HCT116 (cell line): ENCODE measurements around the gene ZNF780B. TPM values are rescaled to one million over a fixed set of nuclear protein-coding genes. Genes with fewer than 3 reads are reported as not detected.

Source experiments
- ATAC-seq: fragments of 200-7000 bp; cut with Tn5 transposase; 2 replicates; pipeline ENCODE4 v1.9.1; 2020; ENCODE audit warnings: mild to moderate bottlenecking, moderate library complexity
- BruUV-seq: library from RNA; stranded (reverse); fragments of 400-500 nt; replicated peaks from 2 replicates; lab custom pipeline; 2021; lab: Mats Ljungman, UMichigan
- CTCF ChIA-PET: fragments of 300-600 bp; sonication (Branson Sonifier 250); formaldehyde crosslinking; loops from one replicate; lab custom pipeline; 2021; ENCODE audit warnings: antibody characterized with exemption; lab: Charles Lee
- POLR2A ChIA-PET: fragments of 300-600, 350-600 bp; sonication (Branson Sonifier 250); formaldehyde crosslinking; loops from one replicate; lab custom pipeline; 2021; ENCODE audit warnings: antibody characterized with exemption; lab: Charles Lee
- RAD21 ChIA-PET, 2 experiments: fragments of 300-600 bp; sonication (Branson Sonifier 250); formaldehyde crosslinking; loops; one replicate each; lab custom pipeline; 2023; ENCODE audit warnings: low total read pairs in 2 of 2; ENCODE audit not compliant: uncharacterized antibody in 2 of 2, unreplicated experiment in 2 of 2, low non-redundant PET in 1 of 2; lab: Charles Lee
- DNase-seq: peaks from one replicate; pipeline ENCODE4 v3.0.0-alpha.2; 2010; ENCODE audit warnings: low read depth, low spot score
- H2AFZ ChIP-seq: fragments of 200-600 bp; shearing (Covaris generic), sonication (generic); 2 replicates; pipeline ENCODE4 v1.6.1; 2017; ENCODE audit warnings: low read depth, mixed run types, mixed read lengths, antibody characterized with exemption, low read length; ENCODE audit not compliant: poor library complexity, severe bottlenecking
- H3K27ac ChIP-seq: 2 replicates; pipeline ENCODE4 v1.5.1; 2012; ENCODE audit warnings: low read depth, low read length
- H3K27me3 ChIP-seq: fragments of 200-600 bp; sonication (generic); 2 replicates; pipeline ENCODE4 v1.6.1; 2016; ENCODE audit warnings: mixed run types, low read length, mixed read lengths; ENCODE audit not compliant: insufficient read depth
- H3K36me3 ChIP-seq, 2 experiments: fragments of 200-500 bp in 1 of 2; fragments of 200-600 bp in 1 of 2; sonication (Bioruptor generic) in 1 of 2; sonication (generic) in 1 of 2; 2 replicates each; pipeline versions ENCODE4 v1.5.1 to v1.6.1; 2014 to 2016; ENCODE audit warnings: low read length in 2 of 2, inconsistent platforms in 1 of 2, mixed read lengths in 1 of 2, mixed run types in 1 of 2; ENCODE audit not compliant: insufficient read depth in 2 of 2, control insufficient read depth in 1 of 2
- H3K4me1 ChIP-seq, 2 experiments: fragments of 200-600 bp in 1 of 2; sonication (generic) in 1 of 2; 2 replicates each; pipeline versions ENCODE4 v1.5.1 to v1.6.1; 2012 to 2017; ENCODE audit warnings: low read length in 2 of 2, inconsistent platforms in 1 of 2, mild to moderate bottlenecking in 1 of 2, mixed read lengths in 1 of 2, mixed run types in 1 of 2, moderate library complexity in 1 of 2; ENCODE audit not compliant: insufficient read depth in 2 of 2, control insufficient read depth in 1 of 2
- H3K4me2 ChIP-seq: fragments of 200-600 bp; sonication (generic); 2 replicates; pipeline ENCODE4 v1.6.1; 2017; ENCODE audit warnings: mixed run types, low read length, mixed read lengths
- H3K4me3 ChIP-seq, 2 experiments: fragments of 200-600 bp in 1 of 2; sonication (generic) in 1 of 2; replicated peaks in 1 of 2; 2 replicates each; pipeline ENCODE4 v1.5.1; 2011 to 2016; ENCODE audit warnings: low read length in 2 of 2, control low read depth in 1 of 2, low read depth in 1 of 2, mild to moderate bottlenecking in 1 of 2, mixed read lengths in 1 of 2, mixed run types in 1 of 2
- H3K79me2 ChIP-seq: fragments of 200-600 bp; sonication (generic); 2 replicates; pipeline ENCODE4 v1.6.1; 2017; ENCODE audit warnings: mild to moderate bottlenecking, mixed run types, low read length, moderate library complexity, mixed read lengths; ENCODE audit not compliant: insufficient read depth
- H3K9ac ChIP-seq: fragments of 200-600 bp; sonication (generic); 2 replicates; pipeline ENCODE4 v1.6.1; 2016; ENCODE audit warnings: low read length, mixed read lengths
- H3K9me2 ChIP-seq: fragments of 200-600 bp; sonication (generic), shearing (Covaris generic); 2 replicates; pipeline ENCODE4 v1.6.1; 2017; ENCODE audit warnings: mixed run types, mild to moderate bottlenecking, moderate library complexity; ENCODE audit not compliant: insufficient read depth
- H3K9me3 ChIP-seq, 2 experiments: fragments of 200-500 bp in 1 of 2; fragments of 200-600 bp in 1 of 2; sonication (Bioruptor generic) in 1 of 2; sonication (generic) in 1 of 2; 2 replicates each; pipeline ENCODE4 v1.6.1; 2014 to 2017; ENCODE audit warnings: low read length in 2 of 2, mixed read lengths in 2 of 2, inconsistent platforms in 1 of 2, low read depth in 1 of 2, mild to moderate bottlenecking in 1 of 2, mixed run types in 1 of 2, moderate library complexity in 1 of 2; ENCODE audit not compliant: control insufficient read depth in 1 of 2, insufficient read depth in 1 of 2
- H4K20me1 ChIP-seq: fragments of 200-600 bp; sonication (generic), shearing (Covaris generic); 2 replicates; pipeline ENCODE4 v1.6.1; 2017; ENCODE audit warnings: mixed run types, mild to moderate bottlenecking, moderate library complexity; ENCODE audit not compliant: insufficient read depth
- CEBPB ChIP-seq: IDR thresholded peaks from 2 replicates; pipeline ENCODE4 v1.6.1; 2012; ENCODE audit warnings: low read depth
- ELF1 ChIP-seq: IDR thresholded peaks from 2 replicates; pipeline ENCODE4 v1.6.1; 2012; ENCODE audit warnings: low read depth, borderline replicate concordance
- FOSL1 ChIP-seq: IDR thresholded peaks from 2 replicates; pipeline ENCODE4 v1.6.1; 2012; ENCODE audit warnings: low read depth
- POLR2AphosphoS5 ChIP-seq: IDR thresholded peaks from 2 replicates; pipeline ENCODE4 v1.6.1; 2011; ENCODE audit warnings: mild to moderate bottlenecking, low read depth, low read length, moderate library complexity
- RAD21 ChIP-seq: IDR thresholded peaks from 2 replicates; pipeline ENCODE4 v1.6.1; 2012; ENCODE audit warnings: low read depth, mild to moderate bottlenecking
- TCF7L2 ChIP-seq: IDR thresholded peaks from 2 replicates; pipeline ENCODE4 v1.7.0; 2011; ENCODE audit warnings: borderline replicate concordance, inconsistent platforms; ENCODE audit not compliant: insufficient read depth, insufficient read length; ENCODE audit errors: extremely low read depth
- YY1 ChIP-seq: IDR thresholded peaks from 2 replicates; pipeline ENCODE4 v1.6.1; 2011; ENCODE audit warnings: low read length, low read depth, moderate library complexity, mild to moderate bottlenecking; ENCODE audit not compliant: insufficient replicate concordance; ENCODE audit errors: extremely low read depth
- ZFX ChIP-seq: fragments of 450-650 bp; IDR thresholded peaks from 2 replicates; pipeline ENCODE4 v1.6.1; 2017
- ZNF274 ChIP-seq: fragments of 200-500 bp; sonication (Bioruptor generic); IDR thresholded peaks from 2 replicates; pipeline ENCODE4 v1.6.1; 2014; ENCODE audit warnings: mild to moderate bottlenecking, low read depth, low read length, inconsistent platforms
- intact Hi-C: fragments of 100-400 bp; cut with micrococcal nuclease; formaldehyde crosslinking; loops from 2 replicates; pipeline ENCODE4 v1.10.0; 2022
- total RNA-seq: library from RNA; stranded (reverse); gene quantifications from one replicate; pipeline ENCODE4 v1.2.1, GENCODE V29; 2021; ENCODE audit not compliant: unreplicated experiment
- TF ChIP-seq, protein P1 (sequence below): IDR thresholded peaks from 2 replicates; pipeline ENCODE4 v1.6.1; 2012

The ZNF780B gene
- total RNA-seq, 1 experiment from 2014 or later: 10.5 TPM

DNA sequence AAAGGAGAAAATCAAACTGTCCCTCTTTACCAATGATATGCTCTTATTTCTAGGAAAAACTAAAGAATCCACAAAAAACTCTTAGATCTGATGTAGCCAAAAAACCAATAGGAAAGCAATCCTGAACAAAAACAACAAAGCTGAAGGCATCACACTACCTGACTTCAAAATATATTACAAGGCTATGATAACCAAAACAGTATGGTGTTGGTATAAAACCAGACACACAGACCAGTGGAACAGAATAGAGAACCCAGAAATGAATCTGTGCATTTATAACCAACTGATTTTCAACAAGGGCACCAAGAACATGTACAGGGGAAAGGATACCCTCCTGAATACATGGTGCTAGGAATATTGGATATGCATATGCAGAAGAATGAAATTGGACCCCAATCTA lies 68.9 kb downstream of the ZNF780B start (continued):
- TF ChIP-seq CEBPB (no peak), ZNF274 (no peak), TCF7L2 (no peak), FOSL1 (no peak), ELF1 (no peak), YY1 (no peak), RAD21 (no peak)
- TF ChIP-seq, all 23 proteins: peak for 0

DNA sequence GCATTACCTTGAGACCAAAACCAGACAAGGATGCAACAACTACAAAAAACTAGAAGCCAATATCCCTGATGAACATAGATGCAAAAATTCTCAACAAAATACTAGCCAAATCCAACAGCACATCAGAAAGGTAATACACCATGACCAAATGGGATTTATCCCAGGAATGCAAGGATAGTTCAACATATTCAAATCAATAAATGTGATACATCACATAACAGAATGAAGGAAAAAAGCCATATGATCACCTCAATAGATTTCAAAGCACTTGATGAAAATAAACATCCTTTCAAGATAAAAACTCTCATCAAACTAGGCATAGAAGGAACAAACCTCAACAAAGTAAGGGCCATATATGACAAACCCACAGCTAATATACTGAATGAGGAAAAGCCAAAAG lies 69.4 kb downstream of the ZNF780B start:
- Histone ChIP-seq H3K27me3 (no peaks in the 10 kb centered on the region), H3K36me3 (peaks cover 7 to 18% of the 10 kb centered on the region in 2 experiments; a peak in 3 of 4 replicates), H3K9me3 (peaks cover 16 to 21% of the 10 kb centered on the region in 2 experiments; a peak in 3 of 4 replicates), H3K9me2 (no peaks in the 10 kb centered on the region), H3K9ac (no peak overlapping the region), H3K4me3 (no peak overlapping the region), H3K27ac (no peak overlapping the region), H2AFZ (no peak overlapping the region), H4K20me1 (no peaks in the 10 kb centered on the region), H3K4me1 (no peaks in the 10 kb centered on the region), H3K4me2 (no peak overlapping the region), H3K79me2 (peaks cover 55% of the 10 kb centered on the region)
- DNase-seq: no peak
- no peak for TF ChIP-seq YY1
- intact Hi-C loops: no loop called here
- no TSS peak for BruUV-seq
- no peak for ATAC-seq
- RAD21 ChIA-PET: no interaction called here
- CTCF ChIA-PET: no interaction called here
- POLR2A ChIA-PET: no interaction called here

GRCh38 chr19:39983695-39984300 lies 72.2 kb downstream of the ZNF780B start:
- Histone ChIP-seq H3K4me2 (no peak overlapping the region), H3K4me1 (no peaks in the 10 kb centered on the region), H3K79me2 (peaks cover 68% of the 10 kb centered on the region), H3K9ac (no peak overlapping the region), H3K9me3 (peaks cover 16 to 21% of the 10 kb centered on the region in 2 experiments; a peak in 3 of 4 replicates), H3K36me3 (peaks cover 20 to 44% of the 10 kb centered on the region in 2 experiments), H3K4me3 (no peak overlapping the region), H2AFZ (no peak overlapping the region), H3K9me2 (no peaks in the 10 kb centered on the region), H3K27me3 (no peaks in the 10 kb centered on the region), H3K27ac (no peak overlapping the region), H4K20me1 (no peaks in the 10 kb centered on the region)
- ChIA-PET POLR2A (interaction anchor here (2.0 kb wide), 1 partner anchor 13 kb away, joined by 4 read pairs; the partner anchor contains the start of gene PSMC4), CTCF (no interaction called here), RAD21 (no interaction called here)
- intact Hi-C loops: no loop called here
- no peak for TF ChIP-seq POLR2AphosphoS5
- TF ChIP-seq TCF7L2: no peak
- TF ChIP-seq ZFX: no peak
- TF ChIP-seq, protein P1, sequence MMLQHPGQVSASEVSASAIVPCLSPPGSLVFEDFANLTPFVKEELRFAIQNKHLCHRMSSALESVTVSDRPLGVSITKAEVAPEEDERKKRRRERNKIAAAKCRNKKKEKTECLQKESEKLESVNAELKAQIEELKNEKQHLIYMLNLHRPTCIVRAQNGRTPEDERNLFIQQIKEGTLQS: no peak
- DNase-seq (no peak), ATAC-seq (no peak; the same call in 1 of the 2 replicates)
- no TSS peak for BruUV-seq
